Duodenal mucosa (tissue), 2 donors: Measurements from ENCODE around the gene PCAT6.
A peak's percentile ranks its signal among the peaks of the same experiment; 100 is the strongest.

Experiments
- H3K27ac ChIP-seq: one replicate; pipeline ENCODE4 v1.7.0; 2013; ENCODE audit warnings: low read depth, low read length
- H3K27me3 ChIP-seq, 2 donors: one replicate each; pipeline ENCODE4 v1.7.0; 2013; ENCODE audit warnings: low read length in 2 of 2, control low read depth in 1 of 2; ENCODE audit not compliant: insufficient read depth in 2 of 2, control insufficient read depth in 1 of 2
- H3K36me3 ChIP-seq, 2 donors: one replicate each; pipeline ENCODE4 v1.7.0; 2013; ENCODE audit warnings: low read length in 2 of 2, control low read depth in 1 of 2; ENCODE audit not compliant: insufficient read depth in 2 of 2, control insufficient read depth in 1 of 2
- H3K4me1 ChIP-seq, 2 donors: one replicate each; pipeline ENCODE4 v1.7.0; 2013; ENCODE audit warnings: low read length in 2 of 2, control low read depth in 1 of 2; ENCODE audit not compliant: insufficient read depth in 2 of 2, control insufficient read depth in 1 of 2
- H3K4me3 ChIP-seq, 2 donors: one replicate each; pipeline ENCODE4 v1.7.0; 2013; ENCODE audit warnings: low read length in 2 of 2, low read depth in 1 of 2
- H3K9ac ChIP-seq, 2 donors: one replicate each; pipeline ENCODE4 v1.7.0; 2013; ENCODE audit warnings: low read length in 2 of 2, low read depth in 1 of 2
- H3K9me3 ChIP-seq, 2 donors: one replicate each; pipeline ENCODE4 v1.7.0; 2013; ENCODE audit warnings: low read length in 2 of 2, control low read depth in 1 of 2; ENCODE audit not compliant: control insufficient read depth in 1 of 2

Gene PCAT6

DNA sequence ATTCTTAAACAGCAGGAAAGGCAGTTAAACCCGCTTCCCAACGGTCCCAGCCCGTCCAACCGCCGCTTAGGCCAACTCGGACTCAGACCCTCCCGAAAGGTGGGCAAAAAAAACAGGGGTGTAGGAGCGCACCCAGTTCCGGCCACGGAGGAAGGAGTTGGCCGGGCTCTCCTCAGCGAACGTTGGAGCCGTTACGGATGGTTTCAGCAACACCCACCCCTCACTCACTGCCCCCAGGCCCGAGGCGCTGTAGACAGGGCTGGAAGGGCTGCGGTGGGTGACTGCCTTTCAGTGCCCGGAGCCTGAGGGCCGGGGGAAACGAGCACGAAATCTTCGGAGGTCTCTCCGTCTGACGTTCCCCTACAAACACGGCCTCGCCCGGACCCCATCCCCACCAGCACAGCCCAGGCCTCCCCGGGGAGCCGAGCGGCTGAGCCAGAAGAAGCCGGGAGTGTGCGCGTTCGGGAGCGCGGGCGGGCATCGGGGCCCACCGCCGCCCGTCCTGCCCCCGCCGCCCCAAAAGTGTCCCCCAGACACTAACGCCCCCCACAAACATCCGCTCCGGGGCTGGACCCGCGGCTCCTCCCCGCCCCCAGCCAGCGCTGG, 3.8 kb upstream of the PCAT6 start:
- Histone ChIP-seq H3K27ac (peak overlapping the region; percentile 61), H3K9ac (peak overlapping the region; percentile 48 to 61), H3K36me3 (no peaks in the 10 kb centered on the region), H3K27me3 (no peaks in the 10 kb centered on the region), H3K4me1 (peaks cover 24 to 31% of the 10 kb centered on the region in 2 donors), H3K9me3 (no peaks in the 10 kb centered on the region), H3K4me3 (peak overlapping the region; percentile 78 to 92)

- peak overlapping the region; percentile 73 to 85 for H3K9ac ChIP-seq
- H3K4me3 ChIP-seq = peak overlapping the region; percentile 78 to 92
- peaks cover 29 to 33% of the 10 kb centered on the region in 2 donors for H3K4me1 ChIP-seq
- no peaks in the 10 kb centered on the region for H3K9me3 ChIP-seq
- H3K27me3 ChIP-seq = no peaks in the 10 kb centered on the region
- H3K27ac ChIP-seq = peak overlapping the region; percentile 67
- H3K36me3 ChIP-seq = no peaks in the 10 kb centered on the region
Observed at GRCh38 chr1:202807451-202807925, 3.3 kb upstream of the PCAT6 start.

- H3K4me1 ChIP-seq = peaks cover 27 to 39% of the 10 kb centered on the region in 2 donors
- H3K9ac ChIP-seq = peak within 1 kb of the TSS; percentile 73 to 85
Observed at GRCh38 chr1:202807926-202808757, 2.6 kb upstream of the PCAT6 start, which contains the start of gene KDM5B. Gene KDM5B (minus strand): TSS chr1:202808421. CDS start chr1:202808305, 116 bp downstream.

GRCh38 chr1:202809597-202810159, 1.1 kb upstream of the PCAT6 start:
- Histone ChIP-seq H3K4me3 (no peak overlapping the region), H3K9ac (no peak overlapping the region), H3K4me1 (peaks cover 25 to 42% of the 10 kb centered on the region in 2 donors), H3K36me3 (no peaks in the 10 kb centered on the region), H3K9me3 (no peaks in the 10 kb centered on the region), H3K27ac (no peak overlapping the region), H3K27me3 (no peaks in the 10 kb centered on the region)

More at GRCh38 chr1:202807926-202808757, 2.6 kb upstream of the PCAT6 start, which contains the start of gene KDM5B:
- Histone ChIP-seq H3K4me3 (peak within 1 kb of the TSS; percentile 78 to 92), H3K27me3 (no peaks in the 10 kb centered on the region), H3K27ac (peak within 1 kb of the TSS; percentile 67), H3K36me3 (no peaks in the 10 kb centered on the region), H3K9me3 (no peaks in the 10 kb centered on the region)

GRCh38 chr1:202810193-202810614, 550 bp upstream of the PCAT6 start:
- H3K36me3 ChIP-seq = no peaks in the 10 kb centered on the region
- H3K4me3 ChIP-seq = peak overlapping the region; percentile 89 to 93
- H3K9me3 ChIP-seq = no peaks in the 10 kb centered on the region
- peak overlapping the region; percentile 73 for H3K27ac ChIP-seq
- peak overlapping the region; percentile 72 to 80 for H3K9ac ChIP-seq
- peaks cover 25 to 44% of the 10 kb centered on the region in 2 donors for H3K4me1 ChIP-seq
- no peaks in the 10 kb centered on the region for H3K27me3 ChIP-seq

- Histone ChIP-seq H3K4me3 (peak overlapping the region; percentile 89 to 93), H3K4me1 (peaks cover 13 to 36% of the 10 kb centered on the region in 2 donors), H3K27ac (no peak overlapping the region), H3K36me3 (no peaks in the 10 kb centered on the region), H3K9me3 (no peaks in the 10 kb centered on the region), H3K27me3 (no peaks in the 10 kb centered on the region), H3K9ac (peak overlapping the region; percentile 72 to 92)
Observed at GRCh38 chr1:202811296-202812175, 782 bp downstream of the PCAT6 start.

GRCh38 chr1:202812176-202813026, 1.6 kb downstream of the PCAT6 start:
- H3K4me3 ChIP-seq = peak overlapping the region in 1 of 2 donors; percentile 18
- H3K9me3 ChIP-seq = no peaks in the 10 kb centered on the region
- H3K27ac ChIP-seq = no peak overlapping the region
- no peaks in the 10 kb centered on the region for H3K36me3 ChIP-seq
- peak overlapping the region in 1 of 2 donors; percentile 92 for H3K9ac ChIP-seq
- peaks cover 12 to 33% of the 10 kb centered on the region in 2 donors for H3K4me1 ChIP-seq
- no peaks in the 10 kb centered on the region for H3K27me3 ChIP-seq

- H3K27me3 ChIP-seq = no peaks in the 10 kb centered on the region
- H3K4me3 ChIP-seq = no peak overlapping the region
- no peak overlapping the region for H3K9ac ChIP-seq
- H3K27ac ChIP-seq = no peak overlapping the region
- H3K36me3 ChIP-seq = no peaks in the 10 kb centered on the region
- no peaks in the 10 kb centered on the region for H3K9me3 ChIP-seq
- peaks cover 12 to 26% of the 10 kb centered on the region in 2 donors for H3K4me1 ChIP-seq
Observed at GRCh38 chr1:202815120-202815519, 4.4 kb downstream of the PCAT6 start.

GRCh38 chr1:202818819-202819218, 8.1 kb downstream of the PCAT6 start:
- Histone ChIP-seq H3K4me1 (peaks cover 0 to 6% of the 10 kb centered on the region in 2 donors), H3K27ac (no peak overlapping the region), H3K36me3 (no peaks in the 10 kb centered on the region), H3K27me3 (no peaks in the 10 kb centered on the region), H3K4me3 (no peak overlapping the region), H3K9ac (no peak overlapping the region), H3K9me3 (no peaks in the 10 kb centered on the region)
